ENCODE results near the gene FOXF2.

FOXF2 gene

DNA sequence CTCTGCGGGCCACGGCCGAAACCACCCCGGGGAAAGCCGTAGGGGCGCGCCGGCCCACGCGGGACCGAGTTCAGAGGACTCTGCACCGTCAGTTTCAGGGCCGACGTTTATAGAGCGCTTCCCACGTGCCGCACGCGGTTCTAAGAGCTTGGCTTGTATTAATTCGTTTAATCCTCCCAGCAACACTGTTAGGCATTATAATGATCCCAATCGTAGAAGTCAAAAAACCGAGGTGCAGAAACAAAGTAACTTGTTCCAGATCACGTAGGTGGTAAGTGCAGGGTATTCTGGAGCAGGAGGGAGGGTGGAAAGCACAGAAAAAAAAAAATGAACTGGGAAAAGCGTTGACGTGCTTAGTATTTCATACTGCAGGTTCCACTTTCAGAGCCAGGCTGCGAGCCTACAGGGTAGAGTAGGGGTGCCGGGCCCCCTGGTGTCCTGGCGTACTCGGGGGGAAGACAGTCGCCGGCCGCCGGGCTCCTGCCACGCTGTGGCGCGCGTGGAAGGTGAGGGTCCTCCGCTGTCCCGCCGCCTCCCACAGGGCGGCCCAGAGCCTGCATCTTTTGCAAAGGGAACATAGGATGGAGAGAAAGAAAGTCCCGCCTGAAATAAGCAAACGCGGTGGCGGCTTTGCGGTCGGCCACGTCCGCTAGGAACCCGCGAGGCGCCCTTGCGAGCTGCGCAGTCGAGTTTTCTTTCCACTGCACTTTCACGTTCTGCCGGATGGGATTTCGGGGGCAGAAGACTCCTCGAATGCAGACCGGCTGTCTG lies 10.2 kb upstream of the FOXF2 start:
- Histone ChIP-seq H3K9ac (ENCODE audit: low read length) (no peak overlapping the region), H3K4me1 (ENCODE audit: control insufficient read depth, insufficient read depth, low read length) (peaks cover 13% of the 10 kb centered on the region), H3K36me3 (ENCODE audit: control insufficient read depth, insufficient read depth, low read length, severe bottlenecking) (no peaks in the 10 kb centered on the region), H3K4me3 (ENCODE audit: low read length) (no peak overlapping the region), H3K9me3 (ENCODE audit: control insufficient read depth, low read length) (no peaks in the 10 kb centered on the region), H3K27me3 (replicated peaks; ENCODE audit: control insufficient read depth, insufficient read depth, low read length) (peaks cover 64% of the 10 kb centered on the region)
- peak; percentile 32 for DNase-seq (ENCODE audit: low read depth)

DNA sequence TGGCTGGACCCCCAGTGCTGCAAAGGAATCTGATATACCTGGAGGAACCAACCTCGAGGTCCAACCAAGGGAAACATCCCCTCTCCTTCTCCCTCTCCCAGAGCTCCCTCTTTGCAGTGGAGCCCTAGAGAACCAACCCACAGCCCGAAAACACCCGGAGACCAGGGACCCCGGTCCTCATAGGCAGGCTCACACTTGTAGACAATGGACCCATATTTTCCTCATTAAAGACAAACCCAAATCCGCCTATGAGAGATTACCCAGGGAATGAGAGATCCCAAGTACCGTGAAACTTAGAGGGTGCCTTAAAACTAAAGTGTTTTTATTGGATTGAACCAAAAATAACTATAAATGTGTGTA lies 9.6 kb upstream of the FOXF2 start:
- H3K4me1 ChIP-seq (ENCODE audit: control insufficient read depth, insufficient read depth, low read length) = peaks cover 13% of the 10 kb centered on the region
- no peak overlapping the region for H3K9ac ChIP-seq (ENCODE audit: low read length)
- H3K4me3 ChIP-seq (ENCODE audit: low read length) = no peak overlapping the region
- DNase-seq (ENCODE audit: low read depth) = no peak
- no peaks in the 10 kb centered on the region for H3K36me3 ChIP-seq (ENCODE audit: control insufficient read depth, insufficient read depth, low read length, severe bottlenecking)
- H3K9me3 ChIP-seq (ENCODE audit: control insufficient read depth, low read length) = no peaks in the 10 kb centered on the region
- H3K27me3 ChIP-seq (replicated peaks; ENCODE audit: control insufficient read depth, insufficient read depth, low read length) = peaks cover 61% of the 10 kb centered on the region

DNA sequence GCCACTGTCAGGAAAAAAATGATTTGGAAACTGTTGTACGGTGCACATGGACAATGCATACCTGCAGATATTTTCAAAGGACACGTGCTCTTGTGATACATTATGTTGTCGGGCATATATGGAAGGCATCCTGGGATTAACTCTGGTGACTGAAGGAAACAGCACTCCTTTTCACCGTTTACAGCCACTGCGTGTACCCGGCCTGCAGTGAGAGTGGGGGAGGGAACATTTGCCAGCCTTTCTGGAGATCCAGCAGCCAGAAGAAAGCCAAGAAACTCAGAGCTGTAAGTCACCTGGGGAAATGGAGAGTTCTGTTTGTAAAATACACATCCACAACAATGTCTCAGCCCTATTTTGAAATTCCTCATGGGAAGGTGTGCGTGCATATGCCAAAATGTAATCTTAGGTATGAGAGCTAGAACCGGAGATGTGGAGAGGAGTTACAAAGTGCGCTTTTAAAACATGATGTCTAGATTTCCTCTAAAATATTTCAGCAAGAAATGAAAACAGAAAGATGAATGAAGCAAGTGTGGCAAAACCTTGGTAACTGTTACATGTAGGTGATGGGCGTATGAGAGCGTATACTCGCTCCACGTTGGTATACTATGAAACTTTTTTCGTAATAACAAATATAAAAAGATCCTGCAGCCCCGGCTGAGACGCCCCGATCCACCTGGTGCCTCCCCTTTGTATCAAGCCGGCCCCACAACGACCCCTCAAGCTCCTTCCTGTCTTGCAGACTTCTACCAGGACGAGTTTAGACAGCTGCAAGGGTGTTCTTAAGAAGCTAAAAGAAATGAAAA lies 8.6 kb upstream of the FOXF2 start:
- no peak overlapping the region for H3K9ac ChIP-seq (ENCODE audit: low read length)
- no peaks in the 10 kb centered on the region for H3K9me3 ChIP-seq (ENCODE audit: control insufficient read depth, low read length)
- no peaks in the 10 kb centered on the region for H3K36me3 ChIP-seq (ENCODE audit: control insufficient read depth, insufficient read depth, low read length, severe bottlenecking)
- DNase-seq (ENCODE audit: low read depth) = no peak
- peaks cover 64% of the 10 kb centered on the region for H3K27me3 ChIP-seq (replicated peaks; ENCODE audit: control insufficient read depth, insufficient read depth, low read length)
- H3K4me1 ChIP-seq (ENCODE audit: control insufficient read depth, insufficient read depth, low read length) = peaks cover 13% of the 10 kb centered on the region
- H3K4me3 ChIP-seq (ENCODE audit: low read length) = no peak overlapping the region

DNA sequence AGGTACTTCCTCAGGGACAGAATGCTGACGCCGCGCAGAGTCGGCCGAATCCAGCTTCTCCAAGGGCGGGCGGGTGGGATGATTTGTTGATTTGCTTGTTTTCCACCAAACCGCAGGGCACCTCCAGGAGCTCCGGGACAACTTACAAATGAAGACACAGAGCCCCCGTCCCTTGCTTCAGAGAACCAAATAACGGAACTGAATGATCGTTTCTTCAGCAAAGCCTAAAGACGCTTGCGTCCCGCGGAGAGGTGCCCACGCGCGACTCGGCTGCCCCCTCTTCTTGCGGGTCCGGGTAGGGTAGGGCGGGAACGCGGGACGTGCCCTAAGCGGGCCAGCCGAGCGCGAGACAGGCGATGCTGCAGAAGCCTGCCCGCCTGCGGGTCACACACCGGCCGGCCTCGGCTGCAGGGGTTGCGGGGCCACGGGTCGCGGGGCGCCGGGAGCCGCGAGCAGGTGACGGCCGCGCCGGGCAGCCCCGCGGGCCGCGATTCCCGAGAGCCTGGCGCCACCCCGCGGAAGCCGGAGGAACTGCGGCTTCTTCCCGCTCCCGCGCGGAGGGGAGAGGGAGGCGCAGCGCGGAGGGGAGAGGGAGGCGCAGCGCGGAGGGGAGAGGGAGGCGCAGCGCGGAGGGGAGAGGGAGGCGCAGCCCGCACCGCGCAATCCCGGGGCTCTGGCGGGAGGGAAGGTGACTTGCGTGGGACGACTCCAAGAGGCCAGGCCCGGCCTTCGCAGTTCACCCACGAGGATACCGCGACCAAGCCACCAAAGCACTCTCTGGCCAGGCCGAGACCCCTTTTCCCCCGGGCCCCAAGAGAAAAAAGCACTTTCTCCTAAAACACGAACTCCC lies 7.7 kb upstream of the FOXF2 start:
- H3K4me3 ChIP-seq (ENCODE audit: low read length) = peak overlapping the region; percentile 58

DNA sequence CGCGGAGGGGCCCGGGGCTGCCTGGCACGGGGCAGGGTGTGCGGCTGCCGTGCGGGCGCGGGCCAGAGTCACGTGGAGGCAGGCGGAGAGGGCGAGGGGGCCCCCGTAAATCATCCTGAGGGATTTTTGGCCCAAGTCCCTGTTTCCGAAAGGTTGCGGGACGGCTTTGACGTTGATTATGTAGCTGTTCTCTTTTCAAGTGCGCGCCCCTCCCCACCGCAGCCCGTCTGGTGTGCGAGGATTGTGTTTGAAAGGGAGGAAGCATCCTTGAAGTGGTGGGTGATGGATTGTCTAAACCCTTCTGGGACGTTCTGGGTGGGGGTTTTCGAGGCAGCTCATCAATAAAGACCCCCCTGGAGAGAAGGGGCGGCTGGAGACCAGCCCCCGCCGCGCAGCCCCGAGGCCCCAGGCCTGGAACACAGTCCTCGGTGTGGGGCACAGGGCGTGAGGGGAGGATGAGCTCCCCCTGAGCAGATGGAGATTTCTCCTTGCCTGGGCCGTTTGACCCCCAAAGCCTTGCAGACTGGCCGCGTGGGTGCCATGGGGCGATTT lies 7.0 kb upstream of the FOXF2 start:
- no peaks in the 10 kb centered on the region for H3K9me3 ChIP-seq (ENCODE audit: control insufficient read depth, low read length)
- peaks cover 13% of the 10 kb centered on the region for H3K4me1 ChIP-seq (ENCODE audit: control insufficient read depth, insufficient read depth, low read length)
- no peaks in the 10 kb centered on the region for H3K36me3 ChIP-seq (ENCODE audit: control insufficient read depth, insufficient read depth, low read length, severe bottlenecking)
- H3K4me3 ChIP-seq (ENCODE audit: low read length) = peak overlapping the region; percentile 47
- peaks cover 53% of the 10 kb centered on the region for H3K27me3 ChIP-seq (replicated peaks; ENCODE audit: control insufficient read depth, insufficient read depth, low read length)
- H3K9ac ChIP-seq (ENCODE audit: low read length) = no peak overlapping the region
- DNase-seq (ENCODE audit: low read depth) = no peak

More for the DNA sequence above, 7.7 kb upstream of the FOXF2 start:
- Histone ChIP-seq H3K4me1 (ENCODE audit: control insufficient read depth, insufficient read depth, low read length) (peaks cover 13% of the 10 kb centered on the region), H3K36me3 (ENCODE audit: control insufficient read depth, insufficient read depth, low read length, severe bottlenecking) (no peaks in the 10 kb centered on the region), H3K27me3 (replicated peaks; ENCODE audit: control insufficient read depth, insufficient read depth, low read length) (peaks cover 57% of the 10 kb centered on the region), H3K9ac (ENCODE audit: low read length) (no peak overlapping the region), H3K9me3 (ENCODE audit: control insufficient read depth, low read length) (no peaks in the 10 kb centered on the region)
- peak; percentile 78 for DNase-seq (ENCODE audit: low read depth)

DNA sequence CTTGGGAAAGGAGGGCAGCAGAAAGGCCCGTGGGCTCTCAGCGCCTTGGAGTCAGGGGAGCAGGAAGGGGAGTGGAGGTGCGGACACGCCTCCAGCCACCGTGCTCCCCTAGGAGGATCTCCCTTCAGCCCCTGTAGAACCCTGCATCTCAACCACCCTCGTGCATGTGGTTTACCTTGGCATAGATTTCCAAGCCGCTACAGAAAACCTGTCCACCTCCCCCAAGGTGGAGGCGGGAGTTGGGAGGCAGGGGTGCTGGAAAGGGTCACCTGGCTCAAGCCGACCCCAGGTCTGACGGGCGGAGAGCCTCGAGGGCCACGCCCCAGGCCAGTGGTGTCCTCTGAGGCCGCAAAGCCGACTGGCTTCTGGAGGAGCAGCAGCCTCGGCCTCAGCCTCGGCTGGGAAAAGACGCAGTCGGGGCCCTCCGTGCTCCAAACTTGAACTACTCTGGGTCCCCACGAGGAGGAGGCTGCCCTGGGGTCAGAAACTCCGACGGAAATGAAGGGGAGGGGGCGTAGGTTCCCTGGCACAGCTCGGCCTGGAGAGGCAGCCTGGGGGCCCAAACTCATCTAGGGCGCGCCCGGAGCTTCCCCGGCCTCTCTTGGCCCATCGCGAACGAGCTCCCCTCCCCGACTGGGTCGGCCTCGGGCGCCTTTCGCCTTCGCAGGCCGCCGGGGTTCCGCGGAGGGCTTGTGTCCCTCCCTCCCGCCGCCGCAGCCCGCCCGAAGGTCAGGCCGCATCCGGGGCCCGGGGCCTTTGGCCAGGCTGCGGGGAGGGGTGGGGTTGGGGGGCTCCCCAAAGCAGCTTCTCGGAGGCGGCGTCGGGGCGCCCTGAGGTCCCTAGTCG lies 6.3 kb upstream of the FOXF2 start:
- Histone ChIP-seq H3K4me3 (ENCODE audit: low read length) (no peak overlapping the region), H3K27me3 (replicated peaks; ENCODE audit: control insufficient read depth, insufficient read depth, low read length) (peaks cover 47% of the 10 kb centered on the region), H3K9me3 (ENCODE audit: control insufficient read depth, low read length) (no peaks in the 10 kb centered on the region), H3K36me3 (ENCODE audit: control insufficient read depth, insufficient read depth, low read length, severe bottlenecking) (no peaks in the 10 kb centered on the region), H3K9ac (ENCODE audit: low read length) (no peak overlapping the region), H3K4me1 (ENCODE audit: control insufficient read depth, insufficient read depth, low read length) (peaks cover 13% of the 10 kb centered on the region)
- DNase-seq (ENCODE audit: low read depth) = no peak

DNA sequence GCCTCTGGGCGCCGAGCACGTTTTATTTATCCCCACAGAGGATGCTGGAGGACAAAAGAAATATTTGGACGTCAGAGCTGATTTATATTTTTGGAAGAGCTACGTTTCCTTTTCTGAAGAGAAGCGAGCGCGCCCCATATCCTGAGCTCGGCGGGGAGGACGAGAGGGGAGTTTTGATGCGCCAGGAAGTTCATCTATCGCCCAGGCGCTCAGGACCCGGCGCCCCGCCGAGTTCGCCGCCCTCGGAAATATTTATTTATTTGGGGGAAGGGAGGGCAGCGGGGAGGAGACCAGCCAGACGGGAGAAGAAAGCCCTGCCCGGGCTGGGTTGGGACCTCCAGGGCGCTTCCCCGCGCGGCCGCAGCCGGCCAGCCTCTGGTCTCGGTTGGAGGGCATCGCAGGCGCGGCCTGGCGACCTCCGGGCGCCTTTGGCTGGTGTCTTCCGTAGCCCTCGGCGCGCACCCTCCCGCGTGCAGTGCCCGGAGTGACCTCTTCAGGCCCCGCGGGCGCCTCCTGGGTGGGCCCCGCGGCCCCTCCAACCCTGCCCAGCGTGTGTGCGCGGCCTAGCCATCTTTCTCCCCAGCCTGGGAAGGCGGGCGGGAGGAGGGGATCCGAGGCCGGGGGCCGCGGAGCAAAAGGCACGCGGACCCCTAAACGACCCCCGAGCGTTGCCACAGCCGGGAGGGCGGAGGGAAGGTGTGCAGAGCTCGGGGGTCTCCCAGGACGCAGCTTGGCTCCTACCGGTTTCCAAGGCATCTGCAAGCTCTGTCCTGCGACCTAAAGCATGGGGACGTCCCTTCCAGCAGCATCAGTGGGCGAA lies 5.4 kb upstream of the FOXF2 start:
- Histone ChIP-seq H3K36me3 (ENCODE audit: control insufficient read depth, insufficient read depth, low read length, severe bottlenecking) (no peaks in the 10 kb centered on the region), H3K27me3 (replicated peaks; ENCODE audit: control insufficient read depth, insufficient read depth, low read length) (peaks cover 39% of the 10 kb centered on the region), H3K4me3 (ENCODE audit: low read length) (no peak overlapping the region), H3K4me1 (ENCODE audit: control insufficient read depth, insufficient read depth, low read length) (peaks cover 13% of the 10 kb centered on the region), H3K9me3 (ENCODE audit: control insufficient read depth, low read length) (no peaks in the 10 kb centered on the region), H3K9ac (ENCODE audit: low read length) (no peak overlapping the region)
- no peak for DNase-seq (ENCODE audit: low read depth)

DNA sequence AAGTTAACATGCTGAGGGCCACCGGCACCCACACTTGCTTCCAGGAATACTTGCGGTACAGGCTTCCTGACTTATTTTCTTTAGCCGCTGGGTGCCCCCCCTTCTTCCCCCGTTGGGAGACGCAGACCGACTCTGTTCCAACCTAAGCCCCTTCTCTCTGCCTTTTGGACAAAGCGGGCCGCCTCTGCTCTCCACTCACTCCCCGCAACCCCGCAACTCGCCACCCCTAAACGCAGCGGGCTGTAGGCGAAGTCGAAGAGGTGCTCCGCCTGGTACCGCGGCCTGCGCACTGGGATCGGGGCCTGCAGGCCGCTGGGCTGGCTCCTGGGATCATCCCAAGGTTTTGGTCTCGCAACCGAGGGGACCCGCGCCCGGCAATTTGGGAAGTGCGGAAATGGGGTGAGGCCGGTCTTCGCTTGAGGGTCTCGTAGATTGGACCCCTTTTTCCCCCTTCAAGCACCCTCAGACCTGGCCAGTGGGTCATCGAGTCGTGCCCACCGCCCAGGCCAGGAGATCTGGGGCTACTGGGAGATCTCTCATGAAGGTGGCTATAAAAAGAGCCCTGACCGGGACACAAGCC lies 4.7 kb upstream of the FOXF2 start:
- H3K4me1 ChIP-seq (ENCODE audit: control insufficient read depth, insufficient read depth, low read length) = peaks cover 9% of the 10 kb centered on the region
- no peak overlapping the region for H3K9ac ChIP-seq (ENCODE audit: low read length)
- no peak overlapping the region for H3K4me3 ChIP-seq (ENCODE audit: low read length)
- peaks cover 32% of the 10 kb centered on the region for H3K27me3 ChIP-seq (replicated peaks; ENCODE audit: control insufficient read depth, insufficient read depth, low read length)
- H3K9me3 ChIP-seq (ENCODE audit: control insufficient read depth, low read length) = no peaks in the 10 kb centered on the region
- DNase-seq (ENCODE audit: low read depth) = no peak
- no peaks in the 10 kb centered on the region for H3K36me3 ChIP-seq (ENCODE audit: control insufficient read depth, insufficient read depth, low read length, severe bottlenecking)

DNA sequence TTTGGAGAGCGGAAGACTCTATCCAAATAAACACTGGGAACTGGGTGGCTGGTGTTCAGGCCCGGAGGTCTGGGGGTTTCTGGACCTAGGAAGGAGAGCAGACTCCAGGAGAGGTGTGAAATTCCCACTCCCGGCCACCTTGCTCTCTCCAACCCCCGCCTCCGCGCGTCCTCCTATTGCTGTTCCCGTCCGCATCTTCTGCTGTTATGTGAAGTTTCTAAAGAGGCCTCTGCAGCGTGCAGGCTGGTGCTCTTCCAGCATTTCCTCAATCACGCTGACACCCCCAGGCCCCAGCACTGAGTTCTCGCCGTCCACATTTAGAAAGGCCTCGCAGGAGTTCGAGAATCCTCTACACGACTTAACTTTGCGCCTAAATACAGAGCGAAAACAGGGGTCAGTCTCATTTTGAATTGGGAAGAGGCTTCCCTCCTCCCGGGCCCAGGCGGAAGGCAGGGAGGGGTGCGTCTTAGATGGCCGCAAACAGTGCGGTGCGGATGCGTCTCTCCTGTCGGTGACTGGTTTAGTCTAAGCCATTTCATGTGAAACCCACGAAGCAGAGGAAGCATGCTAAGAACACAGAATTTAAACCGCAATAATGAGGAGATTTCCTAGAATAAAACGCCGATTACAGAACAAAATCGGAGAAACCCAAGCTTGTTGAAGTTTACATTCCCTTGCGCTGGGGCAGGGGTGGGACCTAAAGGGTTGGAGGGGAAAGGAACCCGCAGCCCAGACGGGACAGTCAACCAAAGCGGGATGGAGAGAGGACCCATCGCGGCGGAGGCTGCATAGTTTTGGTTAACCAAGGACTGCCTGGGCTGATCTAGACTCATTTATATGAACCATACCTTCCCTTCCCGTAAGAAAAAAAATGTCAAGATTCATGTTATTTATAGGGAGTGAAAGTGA lies 4.0 kb upstream of the FOXF2 start:
- no peak for DNase-seq (ENCODE audit: low read depth)
- Histone ChIP-seq H3K4me3 (ENCODE audit: low read length) (no peak overlapping the region), H3K4me1 (ENCODE audit: control insufficient read depth, insufficient read depth, low read length) (peaks cover 9% of the 10 kb centered on the region), H3K36me3 (ENCODE audit: control insufficient read depth, insufficient read depth, low read length, severe bottlenecking) (no peaks in the 10 kb centered on the region), H3K9me3 (ENCODE audit: control insufficient read depth, low read length) (no peaks in the 10 kb centered on the region), H3K27me3 (replicated peaks; ENCODE audit: control insufficient read depth, insufficient read depth, low read length) (peaks cover 25% of the 10 kb centered on the region), H3K9ac (ENCODE audit: low read length) (no peak overlapping the region)
